ENCODE measurements around the gene OR4F15. TPM values are rescaled to one million over a fixed set of nuclear protein-coding genes. Genes with fewer than 3 reads are reported as not detected.

Gene OR4F15
- total and polyA plus RNA-seq, 2 of the 8 experiments (the other 6 are each of a cell fraction or from before 2014, with no cell fraction given): not detected

DNA sequence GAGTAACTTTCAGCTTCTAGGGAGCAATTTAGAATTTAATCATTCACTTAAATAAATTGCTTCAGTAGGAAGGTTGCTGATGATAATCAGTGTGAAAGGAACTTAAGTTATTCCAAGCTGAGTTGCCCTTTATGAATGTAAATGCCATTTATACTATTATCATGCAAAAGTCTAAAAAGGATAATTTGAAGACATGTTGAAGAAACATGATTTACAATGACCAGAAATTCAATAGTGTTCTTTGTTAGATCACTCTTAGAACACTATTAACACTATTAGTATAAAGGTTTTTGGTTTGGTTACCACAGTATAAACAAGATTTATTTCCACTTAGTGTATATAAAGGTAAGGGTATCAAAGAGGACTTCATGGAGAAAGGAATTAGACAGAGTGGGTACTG, 7.1 kb upstream of the OR4F15 start:
- no peak overlapping the region for H2BK5ac ChIP-seq (ENCODE audit: low read depth, low read length)

More for the DNA sequence above, 7.1 kb upstream of the OR4F15 start:
- Histone ChIP-seq H3K79me1 (ENCODE audit: low read depth, low read length) (no peaks in the 10 kb centered on the region), H3K9me3 (ENCODE audit: insufficient read depth in 2 of 2, low read depth in 1 of 2, low read length in 1 of 2) (peaks cover 10 to 24% of the 10 kb centered on the region in 2 experiments; a peak in 3 of 4 replicates), H2BK15ac (ENCODE audit: low read length) (no peak overlapping the region), H3K27ac (ENCODE audit: low read depth, low read length) (no peak overlapping the region), H4K5ac (ENCODE audit: insufficient read length, low read depth, low read length) (no peak overlapping the region), H3K36me3 (ENCODE audit: control insufficient read depth in 2 of 4, insufficient read depth in 4 of 4, low read length in 3 of 4) (no peaks in the 10 kb centered on the region), H3K4me3 (ENCODE audit: extremely low read depth in 1 of 4, insufficient read depth in 2 of 4, low read depth in 3 of 4, low read length in 4 of 4) (no peak overlapping the region), H3K23me2 (ENCODE audit: low read depth, low read length) (peaks cover 2% of the 10 kb centered on the region; the same call in 1 of the 2 replicates), H3K14ac (ENCODE audit: insufficient read length) (no peak overlapping the region), H3K4me1 (replicated peaks in 1 of 4; ENCODE audit: control insufficient read depth in 3 of 4, insufficient read depth in 4 of 4, low read length in 3 of 4) (no peaks in the 10 kb centered on the region), H2BK20ac (ENCODE audit: low read length) (no peak overlapping the region), H3K56ac (replicated peaks; ENCODE audit: insufficient read length, low read depth, low read length) (peak overlapping the region; percentile 70), H2AK5ac (ENCODE audit: low read depth, low read length) (no peak overlapping the region), H3K79me2 (ENCODE audit: control insufficient read depth in 1 of 2, insufficient read depth in 2 of 2, low read length in 2 of 2) (no peaks in the 10 kb centered on the region), H2BK12ac (ENCODE audit: low read depth, low read length) (no peak overlapping the region), H4K20me1 (replicated peaks in 1 of 2; ENCODE audit: control insufficient read depth in 1 of 2, insufficient read depth in 2 of 2, low read length in 2 of 2) (no peaks in the 10 kb centered on the region), H3K23ac (ENCODE audit: insufficient read length) (no peak overlapping the region), H3K18ac (ENCODE audit: extremely low read depth, low read length) (no peak overlapping the region), H2AFZ (ENCODE audit: low read length) (no peak overlapping the region), H3K9ac (replicated peaks in 1 of 4; ENCODE audit: extremely low read depth in 1 of 4, low read depth in 3 of 4, low read length in 3 of 4) (no peak overlapping the region), H4K91ac (replicated peaks; ENCODE audit: insufficient read length, low read length) (no peak overlapping the region), H4K8ac (ENCODE audit: extremely low read depth, insufficient read depth, low read length) (no peak overlapping the region), H3K4me2 (ENCODE audit: insufficient read depth in 1 of 2, low read depth in 2 of 2, low read length in 2 of 2) (no peak overlapping the region), H3K4ac (replicated peaks; ENCODE audit: insufficient read length, low read depth, low read length) (no peak overlapping the region), H2BK120ac (replicated peaks; ENCODE audit: low read depth, low read length) (no peak overlapping the region), H3K27me3 (replicated peaks in 1 of 4; ENCODE audit: control insufficient read depth in 3 of 4, extremely low read depth in 1 of 4, insufficient read depth in 3 of 4, low read length in 3 of 4) (no peaks in the 10 kb centered on the region)
- DNase-seq (ENCODE audit: low read depth in 1 of 2, low spot score in 2 of 2): no peak
- ChIA-PET POLR2A (ENCODE audit: partially characterized antibody) (no interaction called here), CTCF (ENCODE audit: partially characterized antibody) (interaction anchor here (0.5 to 1.7 kb wide), 2 partner anchors 10 to 471 kb away, joined by 3 read pairs; no protein-coding TSS in a partner anchor)
- FAIRE-seq: no peak
- TF ChIP-seq EP300 (IDR thresholded peaks at IDR 0.05; ENCODE audit: borderline replicate concordance in 1 of 2, low read depth in 2 of 2, low read length in 2 of 2) (no peak), CREB1 (IDR thresholded peaks at IDR 0.05) (no peak), TEAD4 (IDR thresholded peaks at IDR 0.05; ENCODE audit: low read depth, low read length) (no peak), RXRA (IDR thresholded peaks at IDR 0.05; ENCODE audit: insufficient read depth, low read depth, low read length) (no peak), BCL11A (IDR thresholded peaks at IDR 0.05; ENCODE audit: low read depth in 2 of 2, low read length in 2 of 2) (no peak), KDM4A (IDR thresholded peaks at IDR 0.05; ENCODE audit: low read depth, low read length, severe bottlenecking) (no peak), TAF1 (IDR thresholded peaks at IDR 0.05; ENCODE audit: low read depth, low read length) (no peak), MAFK (IDR thresholded peaks at IDR 0.05; ENCODE audit: low read depth, low read length) (no peak), SP2 (IDR thresholded peaks at IDR 0.05; ENCODE audit: low read length) (no peak)
